ENCODE data around the gene ATP9B.

DNA sequence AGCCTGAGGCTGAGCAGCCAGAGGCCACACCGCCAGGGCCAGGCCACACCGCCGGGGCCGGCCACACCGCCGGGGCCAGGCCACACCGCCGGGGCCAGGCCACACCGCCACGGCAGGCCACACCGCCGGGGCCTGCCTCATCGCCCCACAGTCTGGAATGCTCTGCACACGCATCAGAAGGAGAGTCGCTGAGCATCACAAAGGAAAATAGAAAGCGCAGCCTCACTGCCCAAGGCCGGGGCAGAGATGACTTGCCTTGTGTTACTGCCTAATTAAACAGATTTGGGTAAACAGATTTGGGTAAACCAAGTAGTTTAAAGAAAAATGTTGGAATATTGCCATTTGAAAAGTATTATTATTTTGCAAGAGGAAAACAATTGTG, 316.1 kb downstream of the ATP9B start:
- TF ChIP-seq, protein P1, sequence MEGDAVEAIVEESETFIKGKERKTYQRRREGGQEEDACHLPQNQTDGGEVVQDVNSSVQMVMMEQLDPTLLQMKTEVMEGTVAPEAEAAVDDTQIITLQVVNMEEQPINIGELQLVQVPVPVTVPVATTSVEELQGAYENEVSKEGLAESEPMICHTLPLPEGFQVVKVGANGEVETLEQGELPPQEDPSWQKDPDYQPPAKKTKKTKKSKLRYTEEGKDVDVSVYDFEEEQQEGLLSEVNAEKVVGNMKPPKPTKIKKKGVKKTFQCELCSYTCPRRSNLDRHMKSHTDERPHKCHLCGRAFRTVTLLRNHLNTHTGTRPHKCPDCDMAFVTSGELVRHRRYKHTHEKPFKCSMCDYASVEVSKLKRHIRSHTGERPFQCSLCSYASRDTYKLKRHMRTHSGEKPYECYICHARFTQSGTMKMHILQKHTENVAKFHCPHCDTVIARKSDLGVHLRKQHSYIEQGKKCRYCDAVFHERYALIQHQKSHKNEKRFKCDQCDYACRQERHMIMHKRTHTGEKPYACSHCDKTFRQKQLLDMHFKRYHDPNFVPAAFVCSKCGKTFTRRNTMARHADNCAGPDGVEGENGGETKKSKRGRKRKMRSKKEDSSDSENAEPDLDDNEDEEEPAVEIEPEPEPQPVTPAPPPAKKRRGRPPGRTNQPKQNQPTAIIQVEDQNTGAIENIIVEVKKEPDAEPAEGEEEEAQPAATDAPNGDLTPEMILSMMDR (IDR thresholded peaks at IDR 0.05), result no peak
- TF ChIP-seq EP300 (IDR thresholded peaks at IDR 0.05), result no peak
